GM12892 (cell line): Measurements from ENCODE around the gene LBHD1.

Experiments used
- POLR2A ChIP-seq: IDR thresholded peaks from 2 replicates; pipeline ENCODE4 v1.6.1; 2011; ENCODE audit warnings: low read depth, low read length, control low read depth
- POLR2AphosphoS5 ChIP-seq: IDR thresholded peaks from 2 replicates; pipeline ENCODE4 v1.6.1; 2011; ENCODE audit warnings: low read depth, low read length, control low read depth

- TF ChIP-seq POLR2A (no peak), POLR2AphosphoS5 (no peak)
These were observed 51.0 kb downstream of the LBHD1 start for GRCh38 chr11:62621027-62621566.
